GM19397 (cell line): ENCODE results near the gene RDH8.

ENCODE experiments used
- ATAC-seq: cut with Tn5 transposase; IDR thresholded peaks from one replicate; pipeline ENCODE4 v1.9.1; 2021; ENCODE audit warnings: mild to moderate bottlenecking, moderate library complexity; ENCODE audit not compliant: unreplicated experiment

RDH8 gene, protein sequence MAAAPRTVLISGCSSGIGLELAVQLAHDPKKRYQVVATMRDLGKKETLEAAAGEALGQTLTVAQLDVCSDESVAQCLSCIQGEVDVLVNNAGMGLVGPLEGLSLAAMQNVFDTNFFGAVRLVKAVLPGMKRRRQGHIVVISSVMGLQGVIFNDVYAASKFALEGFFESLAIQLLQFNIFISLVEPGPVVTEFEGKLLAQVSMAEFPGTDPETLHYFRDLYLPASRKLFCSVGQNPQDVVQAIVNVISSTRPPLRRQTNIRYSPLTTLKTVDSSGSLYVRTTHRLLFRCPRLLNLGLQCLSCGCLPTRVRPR

DNA sequence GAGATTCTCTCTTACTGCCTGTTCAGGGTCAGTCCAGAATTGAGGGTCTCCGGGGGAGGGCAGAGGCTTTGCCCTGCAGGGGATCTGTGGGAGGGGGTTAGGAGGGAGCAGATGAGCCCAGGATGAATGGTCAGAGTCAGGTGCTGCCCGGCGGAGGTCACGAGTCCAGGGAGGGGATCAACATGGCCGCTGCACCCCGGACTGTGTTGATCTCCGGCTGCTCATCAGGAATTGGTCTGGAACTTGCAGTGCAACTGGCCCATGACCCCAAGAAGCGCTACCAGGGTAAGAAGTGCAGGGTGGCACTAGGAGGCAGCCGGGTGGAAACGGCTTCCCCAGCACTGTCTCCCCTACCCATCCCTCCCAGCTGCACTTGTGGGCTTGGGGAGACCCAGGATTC, at the start of gene RDH8:
RDH8 (plus strand) TSS at position 168 of the 400 bp plus-strand sequence; CDS start at position 183, 15 bp downstream.
- no peak for ATAC-seq

DNA sequence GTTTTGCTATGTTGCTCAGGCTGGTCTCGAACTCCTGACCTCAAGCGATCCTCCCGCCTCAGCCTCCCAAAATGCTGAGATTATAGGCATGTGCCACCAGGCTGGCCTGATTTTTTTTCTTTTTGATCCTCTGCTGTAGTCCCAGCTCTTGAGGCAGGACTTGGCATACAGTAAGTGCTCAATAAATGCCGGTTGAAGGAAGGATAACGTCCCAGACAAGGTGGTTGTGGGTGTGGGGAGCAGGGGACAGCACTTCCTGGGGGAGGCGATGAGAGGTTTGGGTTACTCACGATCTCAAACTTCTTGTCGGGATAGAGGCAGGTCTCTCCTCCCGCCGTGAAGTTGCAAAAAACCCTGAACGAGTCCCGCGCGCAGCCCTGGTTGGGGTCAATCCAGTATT, 47.3 kb upstream of the RDH8 start:
- ATAC-seq, result no peak

GRCh38 chr19:9966448-9966847, 46.8 kb upstream of the RDH8 start:
- ATAC-seq, result no peak

GRCh38 chr19:9967326-9967725, 46.0 kb upstream of the RDH8 start:
- no peak for ATAC-seq

- no peak for ATAC-seq
Observed at GRCh38 chr19:9968820-9969687, 44.2 kb upstream of the RDH8 start.

DNA sequence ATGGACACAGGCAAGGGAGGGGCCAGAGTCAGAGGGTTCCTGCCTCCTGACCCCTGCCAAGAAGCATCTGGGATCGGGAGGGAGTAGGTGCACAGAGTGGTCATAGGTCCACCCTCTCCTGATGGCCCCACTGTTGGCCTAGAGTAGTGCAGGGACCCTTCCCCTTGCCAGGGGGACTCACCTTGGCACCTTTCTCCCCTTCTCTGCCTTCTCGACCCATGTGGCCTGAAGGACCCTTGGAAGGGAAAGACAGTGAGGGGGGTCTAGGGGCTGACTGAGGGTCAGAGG, 43.7 kb upstream of the RDH8 start:
- no peak for ATAC-seq

DNA sequence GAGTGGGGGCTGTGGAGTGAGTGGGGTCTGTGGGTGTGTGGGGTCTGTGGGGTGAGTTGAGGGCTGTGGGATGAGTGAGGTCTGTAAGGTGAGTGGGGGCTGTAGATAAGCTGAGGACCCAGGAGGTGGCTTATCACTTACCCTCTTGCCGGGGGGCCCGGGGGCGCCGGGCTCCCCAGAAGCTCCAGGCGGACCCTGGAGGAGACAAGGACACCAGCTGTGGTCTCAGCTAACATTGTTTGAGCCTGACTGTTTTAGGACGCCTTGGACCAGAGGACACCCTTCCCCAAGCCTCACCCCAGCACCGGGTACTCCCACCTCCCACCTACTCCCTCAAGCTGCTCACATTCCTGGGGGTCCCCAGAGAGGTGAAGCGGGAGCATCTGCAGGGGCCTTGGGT, 42.8 kb upstream of the RDH8 start:
- no peak for ATAC-seq

GRCh38 chr19:9971166-9971897, 42.0 kb upstream of the RDH8 start:
- ATAC-seq, result no peak

DNA sequence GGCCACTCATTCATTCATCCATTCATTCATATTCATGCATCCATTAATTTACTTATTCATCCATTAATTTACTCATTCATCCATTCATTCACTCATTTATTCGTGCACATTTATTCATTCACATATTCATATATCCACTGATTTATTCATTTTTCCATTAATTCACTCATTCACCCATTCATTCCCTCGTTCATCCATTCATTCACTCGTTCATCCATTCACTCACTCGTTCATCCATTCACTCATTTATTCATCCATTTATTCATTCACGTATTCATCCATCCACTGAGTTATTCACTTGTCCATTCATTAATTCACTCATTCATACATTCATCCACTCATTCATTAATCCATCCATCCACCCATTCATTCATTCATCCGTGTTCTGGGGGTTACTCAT, 41.2 kb upstream of the RDH8 start:
- ATAC-seq, result no peak

GRCh38 chr19:9981406-9982260, 31.6 kb upstream of the RDH8 start:
- no peak for ATAC-seq

GRCh38 chr19:9986787-9987281, 26.4 kb upstream of the RDH8 start:
- no peak for ATAC-seq

GRCh38 chr19:9989504-9989903, 23.8 kb upstream of the RDH8 start:
- ATAC-seq, result no peak

DNA sequence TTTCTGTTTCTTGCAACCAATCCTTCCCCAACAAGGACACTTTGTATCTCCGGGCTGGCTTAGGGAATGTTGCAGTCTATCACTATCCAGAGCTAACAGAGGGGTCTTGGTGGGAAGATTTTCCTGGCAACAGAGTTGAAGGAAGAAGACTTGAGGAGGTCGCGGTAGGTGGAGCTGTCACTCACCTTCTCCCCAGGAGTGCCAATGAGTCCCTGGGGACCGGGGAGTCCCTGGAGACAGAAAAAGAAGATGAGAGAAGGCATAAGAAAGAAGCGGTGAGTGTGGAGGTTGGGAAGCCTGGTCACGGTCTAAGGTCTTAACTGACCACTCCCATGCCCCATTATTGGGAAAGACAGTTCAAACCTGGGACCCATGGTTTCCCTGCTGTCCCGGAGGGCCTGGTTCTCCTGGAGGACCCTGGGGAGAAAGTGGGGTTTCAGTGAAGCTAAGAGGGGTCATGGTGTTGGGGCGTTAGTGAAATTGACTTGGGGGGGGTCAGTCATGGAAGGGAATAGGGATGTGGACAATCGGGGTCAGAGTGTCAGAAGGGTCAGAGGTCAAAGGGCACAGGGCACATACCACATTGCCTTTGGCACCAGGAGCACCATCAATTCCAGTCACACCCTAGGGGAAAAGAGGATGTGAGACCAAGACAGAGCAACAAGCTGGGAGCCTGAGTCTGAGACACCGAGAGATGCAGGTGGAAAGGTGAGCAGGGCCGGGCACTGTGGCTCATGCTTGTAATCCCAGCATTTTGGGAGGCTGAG, 21.7 kb upstream of the RDH8 start:
- no peak for ATAC-seq

DNA sequence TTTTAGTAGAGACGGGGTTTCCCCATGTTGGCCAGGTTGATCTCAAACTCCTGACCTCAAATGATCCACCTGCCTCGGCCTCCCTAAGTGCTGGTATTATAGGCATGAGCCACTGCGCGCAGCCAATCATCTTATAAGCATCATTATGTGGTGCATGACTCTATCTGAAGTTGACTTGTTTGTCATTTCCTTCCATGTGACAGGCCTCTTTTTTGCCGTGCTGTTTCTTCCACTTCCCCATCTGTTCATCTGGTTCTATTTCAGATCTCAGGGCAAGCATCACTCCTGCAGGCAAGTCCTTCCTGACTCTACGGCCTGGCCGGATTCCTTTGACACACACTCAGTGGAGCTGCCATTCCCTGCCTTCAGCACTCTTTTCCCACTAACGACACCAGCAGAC, 18.2 kb upstream of the RDH8 start:
- no peak for ATAC-seq

- ATAC-seq, result no peak
Observed at GRCh38 chr19:9995999-9996398, 17.3 kb upstream of the RDH8 start.

DNA sequence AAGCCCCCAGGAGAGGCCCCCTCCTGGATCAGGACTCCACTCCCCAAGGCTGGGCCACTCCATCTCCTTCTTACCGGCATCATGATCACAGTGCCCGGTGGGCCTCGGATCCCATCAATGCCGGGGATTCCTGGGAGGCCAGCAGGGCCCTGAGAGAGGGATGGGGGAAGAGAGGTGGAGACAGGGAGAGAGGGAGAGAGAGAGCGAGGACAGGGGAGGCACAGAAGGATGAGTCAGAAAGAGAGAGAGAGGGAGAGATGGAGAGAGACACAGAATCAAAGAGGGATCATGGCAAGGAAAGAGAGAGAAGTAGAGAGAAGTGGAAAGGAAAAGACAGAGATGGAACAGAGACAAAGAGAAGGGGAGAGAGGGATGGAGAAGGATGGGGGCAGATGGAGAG, 16.7 kb upstream of the RDH8 start:
- ATAC-seq, result no peak

DNA sequence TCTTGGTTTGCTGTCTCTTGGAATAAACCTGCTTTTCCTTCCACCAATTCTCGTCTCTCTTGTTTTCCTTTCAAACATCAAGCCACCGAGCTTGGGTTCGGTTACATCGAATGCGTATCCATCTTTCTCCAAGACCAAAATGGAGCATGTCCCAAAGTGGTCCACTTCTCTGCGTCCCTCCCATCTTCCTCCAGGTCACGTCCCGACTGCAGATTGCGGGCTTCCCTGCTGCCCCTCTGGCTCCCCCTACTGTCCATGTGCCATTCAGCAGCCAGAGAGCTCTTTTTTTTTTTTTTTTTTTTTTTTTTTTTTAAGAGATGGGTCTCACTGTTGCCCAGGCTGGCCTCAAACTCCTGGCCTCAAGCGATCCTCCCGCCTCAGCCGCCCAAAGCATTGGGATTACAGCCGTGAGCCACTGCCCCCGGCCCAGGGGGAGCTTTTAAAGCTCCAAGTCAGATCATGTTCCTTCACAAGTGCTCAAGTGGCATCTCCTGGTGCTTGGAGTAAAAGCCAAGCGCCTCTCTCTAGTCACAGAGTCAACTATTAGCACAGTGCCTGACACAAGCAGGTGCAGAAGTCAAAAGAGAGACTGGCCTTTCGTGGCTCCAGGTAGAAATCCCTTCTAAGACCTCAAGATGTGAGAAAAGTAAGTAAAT, 13.0 kb upstream of the RDH8 start:
- no peak for ATAC-seq

DNA sequence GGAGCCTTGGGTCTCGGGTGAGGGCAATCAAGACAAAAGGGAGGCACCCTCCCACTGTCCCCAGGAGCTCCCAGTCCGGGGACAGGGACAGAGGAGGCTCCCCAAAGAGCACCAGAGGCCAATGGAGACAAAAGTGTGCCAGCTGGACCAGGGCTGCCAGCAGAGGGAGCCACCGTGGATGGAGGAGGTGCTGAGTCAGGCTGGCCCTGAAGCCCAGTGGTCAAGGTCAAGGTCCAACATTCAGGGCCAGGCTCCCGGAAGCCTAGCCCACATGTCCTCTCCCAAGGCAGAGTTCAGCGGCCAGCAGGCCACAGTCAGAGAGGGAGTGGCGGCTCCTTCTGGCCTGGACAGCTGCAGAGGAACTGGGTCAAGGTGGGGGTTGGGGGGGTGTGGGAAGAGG, 11.4 kb upstream of the RDH8 start:
- no peak for ATAC-seq

DNA sequence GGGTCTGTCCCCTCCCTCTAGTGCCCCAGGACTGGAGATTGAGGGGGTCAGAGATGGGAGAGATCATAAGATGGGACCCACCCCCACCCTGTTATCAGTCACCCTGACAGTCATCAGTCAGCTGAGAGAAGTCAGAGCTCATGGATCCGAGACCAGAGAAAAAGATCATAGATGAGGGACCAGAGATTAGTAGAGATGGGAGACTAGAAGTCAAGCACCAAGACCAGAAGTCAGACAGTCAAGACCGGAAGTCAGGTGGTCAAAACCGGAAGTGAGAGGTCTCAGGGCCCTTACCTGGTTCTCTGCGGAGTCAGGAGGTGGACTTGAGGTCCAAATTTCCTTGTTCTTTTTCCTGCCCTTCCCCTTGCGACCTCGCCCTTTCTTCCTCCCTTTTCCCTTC, 10.0 kb upstream of the RDH8 start:
- ATAC-seq, result no peak
